SK-N-SH treated with all-trans-retinoic acid at 6 μM for 48 hours (cell line): Measurements from ENCODE around the gene RELL1.

Experiments used
- ATAC-seq: fragments of 200-7000 bp; cut with Tn5 transposase; 3 replicates; pipeline ENCODE4 v1.9.1; 2020; ENCODE audit warnings: mild to moderate bottlenecking, moderate library complexity
- CSDC2 ChIP-seq: fragments of 250-450 bp; sonication (Bioruptor Pico); IDR thresholded peaks from 2 replicates; pipeline ENCODE4 v1.5.0; 2020; ENCODE audit warnings: mild to moderate bottlenecking, moderate library complexity
- ESRRG ChIP-seq: fragments of 250-450 bp; sonication (Bioruptor Pico); IDR thresholded peaks from 2 replicates; pipeline ENCODE4 v1.6.1; 2021; ENCODE audit warnings: mild to moderate bottlenecking
- GLIS3 ChIP-seq: fragments of 250-450 bp; sonication (Bioruptor Pico); IDR thresholded peaks from 2 replicates; pipeline ENCODE4 v1.5.0; 2020; ENCODE audit warnings: mild to moderate bottlenecking, moderate library complexity
- ISL1 ChIP-seq: fragments of 250-450 bp; sonication (Bioruptor Pico); IDR thresholded peaks from 2 replicates; pipeline ENCODE4 v2.1.2; 2022; ENCODE audit warnings: mild to moderate bottlenecking, moderate library complexity
- OSR1 ChIP-seq: fragments of 250-450 bp; sonication (Bioruptor Pico); IDR thresholded peaks from 2 replicates; pipeline ENCODE4 v1.8.0; 2022; ENCODE audit warnings: moderate library complexity, mild to moderate bottlenecking, inconsistent platforms
- POU6F1 ChIP-seq: fragments of 250-450 bp; sonication (Bioruptor Pico); IDR thresholded peaks from 2 replicates; pipeline ENCODE4 v1.8.0; 2021; ENCODE audit warnings: low read depth, mild to moderate bottlenecking, moderate library complexity, borderline replicate concordance
- PPARA ChIP-seq: fragments of 250-450 bp; sonication (Bioruptor Pico); IDR thresholded peaks from 2 replicates; pipeline ENCODE4 v1.5.0; 2020; ENCODE audit warnings: mild to moderate bottlenecking, borderline replicate concordance
- RARB ChIP-seq: fragments of 250-450 bp; sonication (Bioruptor Pico); IDR thresholded peaks from 2 replicates; pipeline ENCODE4 v1.8.0; 2021; ENCODE audit warnings: mild to moderate bottlenecking, moderate library complexity
- SNAI2 ChIP-seq: fragments of 250-450 bp; sonication (Bioruptor Pico); IDR thresholded peaks from 2 replicates; pipeline ENCODE4 v1.5.0; 2020; ENCODE audit warnings: mild to moderate bottlenecking, moderate library complexity
- TSHZ2 ChIP-seq: fragments of 250-450 bp; sonication (Bioruptor Pico); IDR thresholded peaks from 2 replicates; pipeline ENCODE4 v1.5.0; 2020; ENCODE audit warnings: mild to moderate bottlenecking, moderate library complexity
- ZC3H10 ChIP-seq: fragments of 250-450 bp; sonication (Bioruptor Pico); IDR thresholded peaks from 2 replicates; pipeline ENCODE4 v1.5.1; 2021; ENCODE audit warnings: mild to moderate bottlenecking, moderate library complexity
- ZFP3 ChIP-seq: fragments of 250-450 bp; sonication (Bioruptor Pico); IDR thresholded peaks from 2 replicates; pipeline ENCODE4 v1.5.0; 2020; ENCODE audit warnings: mild to moderate bottlenecking, moderate library complexity
- ZNF565 ChIP-seq: fragments of 450-650 bp; formaldehyde crosslinking; conservative IDR thresholded peaks from 2 replicates; pipeline ENCODE4 v1.5.0; 2020; ENCODE audit warnings: low read depth, mild to moderate bottlenecking, moderate library complexity
- ZNF70 ChIP-seq: fragments of 450-650 bp; formaldehyde crosslinking; IDR thresholded peaks from 2 replicates; pipeline ENCODE4 v1.5.0; 2020; ENCODE audit warnings: mild to moderate bottlenecking, moderate library complexity
- ZNF8 ChIP-seq: fragments of 450-650 bp; formaldehyde crosslinking; IDR thresholded peaks from 2 replicates; pipeline ENCODE4 v1.5.0; 2020; ENCODE audit warnings: mild to moderate bottlenecking, moderate library complexity
- TF ChIP-seq, protein P1 (sequence below): fragments of 250-450 bp; sonication (Bioruptor Pico); IDR thresholded peaks from 2 replicates; pipeline ENCODE4 v1.5.1; 2020; ENCODE audit warnings: low read depth, mild to moderate bottlenecking, moderate library complexity
- TF ChIP-seq, protein P2 (sequence below): fragments of 250-450 bp; sonication (Bioruptor Pico); IDR thresholded peaks from 2 replicates; pipeline ENCODE4 v1.5.1; 2021; ENCODE audit warnings: mild to moderate bottlenecking, moderate library complexity
- TF ChIP-seq, protein P3 (sequence below): fragments of 250-450 bp; sonication (Bioruptor Pico); IDR thresholded peaks from 2 replicates; pipeline ENCODE4 v1.8.0; 2020; ENCODE audit warnings: mild to moderate bottlenecking, moderate library complexity, borderline replicate concordance

RELL1 gene

DNA sequence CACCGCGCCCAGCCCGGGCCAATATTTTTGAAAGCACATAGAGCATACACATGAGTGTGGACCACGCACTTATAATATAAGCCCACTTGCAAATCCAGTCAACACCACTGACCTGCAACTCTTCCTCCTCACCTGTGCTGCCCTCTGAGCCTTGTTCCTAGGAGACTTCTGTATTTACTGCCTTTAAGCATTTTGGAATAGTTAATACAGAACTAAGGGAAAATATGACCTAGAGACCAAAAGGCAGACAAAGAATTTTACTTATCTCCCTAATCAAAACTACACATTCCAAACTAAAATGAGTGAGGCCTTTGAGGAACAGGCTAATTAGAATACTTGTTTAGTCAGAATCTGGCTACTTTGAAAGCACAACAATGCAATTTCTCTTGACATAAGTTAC lies 89.1 kb downstream of the RELL1 start:
- no peak for ATAC-seq
- TF ChIP-seq OSR1 (no peak), GLIS3 (CRISPR knock-in tag) (no peak), POU6F1 (CRISPR knock-in tag) (no peak), RARB (CRISPR knock-in tag) (no peak), ISL1 (no peak), ZNF8 (CRISPR knock-in tag) (no peak), CSDC2 (CRISPR knock-in tag) (no peak), TSHZ2 (CRISPR knock-in tag) (no peak), ZNF565 (CRISPR knock-in tag) (no peak), SNAI2 (CRISPR knock-in tag) (no peak), ESRRG (no peak), PPARA (CRISPR knock-in tag) (no peak), ZNF70 (CRISPR knock-in tag) (no peak)
- TF ChIP-seq, protein P1, sequence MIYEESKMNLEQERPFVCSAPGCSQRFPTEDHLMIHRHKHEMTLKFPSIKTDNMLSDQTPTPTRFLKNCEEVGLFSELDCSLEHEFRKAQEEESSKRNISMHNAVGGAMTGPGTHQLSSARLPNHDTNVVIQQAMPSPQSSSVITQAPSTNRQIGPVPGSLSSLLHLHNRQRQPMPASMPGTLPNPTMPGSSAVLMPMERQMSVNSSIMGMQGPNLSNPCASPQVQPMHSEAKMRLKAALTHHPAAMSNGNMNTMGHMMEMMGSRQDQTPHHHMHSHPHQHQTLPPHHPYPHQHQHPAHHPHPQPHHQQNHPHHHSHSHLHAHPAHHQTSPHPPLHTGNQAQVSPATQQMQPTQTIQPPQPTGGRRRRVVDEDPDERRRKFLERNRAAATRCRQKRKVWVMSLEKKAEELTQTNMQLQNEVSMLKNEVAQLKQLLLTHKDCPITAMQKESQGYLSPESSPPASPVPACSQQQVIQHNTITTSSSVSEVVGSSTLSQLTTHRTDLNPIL (CRISPR knock-in tag) = no peak
- TF ChIP-seq, protein P2, sequence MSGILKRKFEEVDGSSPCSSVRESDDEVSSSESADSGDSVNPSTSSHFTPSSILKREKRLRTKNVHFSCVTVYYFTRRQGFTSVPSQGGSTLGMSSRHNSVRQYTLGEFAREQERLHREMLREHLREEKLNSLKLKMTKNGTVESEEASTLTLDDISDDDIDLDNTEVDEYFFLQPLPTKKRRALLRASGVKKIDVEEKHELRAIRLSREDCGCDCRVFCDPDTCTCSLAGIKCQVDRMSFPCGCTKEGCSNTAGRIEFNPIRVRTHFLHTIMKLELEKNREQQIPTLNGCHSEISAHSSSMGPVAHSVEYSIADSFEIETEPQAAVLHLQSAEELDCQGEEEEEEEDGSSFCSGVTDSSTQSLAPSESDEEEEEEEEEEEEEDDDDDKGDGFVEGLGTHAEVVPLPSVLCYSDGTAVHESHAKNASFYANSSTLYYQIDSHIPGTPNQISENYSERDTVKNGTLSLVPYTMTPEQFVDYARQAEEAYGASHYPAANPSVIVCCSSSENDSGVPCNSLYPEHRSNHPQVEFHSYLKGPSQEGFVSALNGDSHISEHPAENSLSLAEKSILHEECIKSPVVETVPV = no peak
- TF ChIP-seq, protein P3, sequence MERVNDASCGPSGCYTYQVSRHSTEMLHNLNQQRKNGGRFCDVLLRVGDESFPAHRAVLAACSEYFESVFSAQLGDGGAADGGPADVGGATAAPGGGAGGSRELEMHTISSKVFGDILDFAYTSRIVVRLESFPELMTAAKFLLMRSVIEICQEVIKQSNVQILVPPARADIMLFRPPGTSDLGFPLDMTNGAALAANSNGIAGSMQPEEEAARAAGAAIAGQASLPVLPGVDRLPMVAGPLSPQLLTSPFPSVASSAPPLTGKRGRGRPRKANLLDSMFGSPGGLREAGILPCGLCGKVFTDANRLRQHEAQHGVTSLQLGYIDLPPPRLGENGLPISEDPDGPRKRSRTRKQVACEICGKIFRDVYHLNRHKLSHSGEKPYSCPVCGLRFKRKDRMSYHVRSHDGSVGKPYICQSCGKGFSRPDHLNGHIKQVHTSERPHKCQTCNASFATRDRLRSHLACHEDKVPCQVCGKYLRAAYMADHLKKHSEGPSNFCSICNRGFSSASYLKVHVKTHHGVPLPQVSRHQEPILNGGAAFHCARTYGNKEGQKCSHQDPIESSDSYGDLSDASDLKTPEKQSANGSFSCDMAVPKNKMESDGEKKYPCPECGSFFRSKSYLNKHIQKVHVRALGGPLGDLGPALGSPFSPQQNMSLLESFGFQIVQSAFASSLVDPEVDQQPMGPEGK (CRISPR knock-in tag) = no peak

- ATAC-seq = no peak
Observed at GRCh38 chr4:37595875-37596680, 90.1 kb downstream of the RELL1 start.

More at GRCh38 chr4:37595875-37596680, 90.1 kb downstream of the RELL1 start:
- TF ChIP-seq, protein P3 (CRISPR knock-in tag) = no peak
- TF ChIP-seq POU6F1 (CRISPR knock-in tag) (no peak), TSHZ2 (CRISPR knock-in tag) (no peak), PPARA (CRISPR knock-in tag) (no peak), ZC3H10 (CRISPR knock-in tag) (no peak), ZFP3 (CRISPR knock-in tag) (no peak)
